ENCODE measurements around the gene IGLL1.

DNA sequence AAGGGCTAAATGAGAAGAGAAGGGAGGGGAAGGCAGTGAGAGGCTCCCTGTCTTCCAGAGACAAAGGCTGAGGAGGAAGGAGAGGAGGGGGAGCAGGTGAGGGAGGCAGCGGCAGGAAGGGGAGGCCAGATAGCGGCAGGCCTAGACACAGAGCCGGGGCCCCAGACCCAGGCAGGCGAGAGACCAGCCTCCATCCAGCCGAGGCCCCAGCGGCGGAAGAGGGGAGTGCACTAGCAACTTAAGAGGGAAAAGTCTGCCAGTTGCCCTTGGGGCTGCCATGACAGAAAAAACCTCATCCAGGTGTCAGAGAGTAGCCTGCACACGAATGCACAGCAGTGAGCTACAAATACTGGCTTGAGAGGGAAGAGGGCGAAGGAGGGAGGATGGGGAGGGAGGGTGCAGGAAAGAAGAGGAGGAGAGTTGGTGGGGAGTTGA, 46.7 kb downstream of the IGLL1 start:
- TF ChIP-seq RAD21 (IDR thresholded peaks at IDR 0.05; ENCODE audit: low read length) (peak; percentile 45), EP300 (IDR thresholded peaks at IDR 0.05; ENCODE audit: borderline replicate concordance in 1 of 2, low read depth in 1 of 2, low read length in 1 of 2) (no peak), NFIC (IDR thresholded peaks at IDR 0.05; ENCODE audit: borderline replicate concordance) (no peak), EZH2phosphoT487 (IDR thresholded peaks at IDR 0.05; ENCODE audit: borderline replicate concordance, low read depth) (no peak), RFX5 (IDR thresholded peaks at IDR 0.05; ENCODE audit: low read length) (no peak)
- TF ChIP-seq, protein P1, sequence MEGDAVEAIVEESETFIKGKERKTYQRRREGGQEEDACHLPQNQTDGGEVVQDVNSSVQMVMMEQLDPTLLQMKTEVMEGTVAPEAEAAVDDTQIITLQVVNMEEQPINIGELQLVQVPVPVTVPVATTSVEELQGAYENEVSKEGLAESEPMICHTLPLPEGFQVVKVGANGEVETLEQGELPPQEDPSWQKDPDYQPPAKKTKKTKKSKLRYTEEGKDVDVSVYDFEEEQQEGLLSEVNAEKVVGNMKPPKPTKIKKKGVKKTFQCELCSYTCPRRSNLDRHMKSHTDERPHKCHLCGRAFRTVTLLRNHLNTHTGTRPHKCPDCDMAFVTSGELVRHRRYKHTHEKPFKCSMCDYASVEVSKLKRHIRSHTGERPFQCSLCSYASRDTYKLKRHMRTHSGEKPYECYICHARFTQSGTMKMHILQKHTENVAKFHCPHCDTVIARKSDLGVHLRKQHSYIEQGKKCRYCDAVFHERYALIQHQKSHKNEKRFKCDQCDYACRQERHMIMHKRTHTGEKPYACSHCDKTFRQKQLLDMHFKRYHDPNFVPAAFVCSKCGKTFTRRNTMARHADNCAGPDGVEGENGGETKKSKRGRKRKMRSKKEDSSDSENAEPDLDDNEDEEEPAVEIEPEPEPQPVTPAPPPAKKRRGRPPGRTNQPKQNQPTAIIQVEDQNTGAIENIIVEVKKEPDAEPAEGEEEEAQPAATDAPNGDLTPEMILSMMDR (IDR thresholded peaks at IDR 0.05), result no peak

All from SK-N-SH (cell line).